A673 (cell line): ENCODE measurements around the gene MEP1A. TPM values are rescaled to one million over a fixed set of nuclear protein-coding genes. Genes with fewer than 3 reads are reported as not detected.
"Not testable (repeated sequence)": the region's sequence is repeated elsewhere in the genome, so short reads cannot be mapped to it uniquely, and the experiment has no call there.

Experiments
- BruUV-seq: library from RNA; stranded (reverse); fragments of 400-500 nt; replicated peaks from 2 replicates; lab custom pipeline; 2021; lab: Mats Ljungman, UMichigan
- CTCF ChIA-PET: fragments of 300-600 bp; sonication (Branson Sonifier 250); formaldehyde crosslinking; loops from one replicate; lab custom pipeline; 2022; ENCODE audit warnings: antibody characterized with exemption; lab: Charles Lee
- POLR2A ChIA-PET: fragments of 300-600 bp; sonication (Branson Sonifier 250); formaldehyde crosslinking; loops from one replicate; lab custom pipeline; 2022; ENCODE audit warnings: antibody characterized with exemption; ENCODE audit not compliant: low non-redundant PET; lab: Charles Lee
- DNase-seq: peaks from one replicate; pipeline ENCODE4 v3.0.0-alpha.2; 2015; ENCODE audit warnings: low spot score
- H3K27ac ChIP-seq: fragments of 200-600 bp; sonication (generic); 2 replicates; pipeline ENCODE4 v1.5.1; 2016; ENCODE audit warnings: mixed run types, low read depth, mild to moderate bottlenecking, mixed read lengths, antibody characterized with exemption, low read length; ENCODE audit not compliant: poor library complexity, severe bottlenecking
- H3K27me3 ChIP-seq: fragments of 200-600 bp; sonication (generic); replicated peaks from 2 replicates; pipeline ENCODE4 v1.6.1; 2017; ENCODE audit warnings: mixed run types, low read depth, mild to moderate bottlenecking, mixed read lengths, antibody characterized with exemption, low read length; ENCODE audit not compliant: insufficient read depth, poor library complexity
- H3K36me3 ChIP-seq: fragments of 200-600 bp; sonication (generic); 2 replicates; pipeline ENCODE4 v1.6.1; 2016; ENCODE audit warnings: mixed run types, mild to moderate bottlenecking, mixed read lengths, antibody characterized with exemption, low read length; ENCODE audit not compliant: insufficient read depth, poor library complexity, severe bottlenecking
- H3K4me1 ChIP-seq: fragments of 200-600 bp; sonication (generic); 2 replicates; pipeline ENCODE4 v1.6.1; 2017; ENCODE audit warnings: mixed run types, mild to moderate bottlenecking, mixed read lengths, antibody characterized with exemption, low read length; ENCODE audit not compliant: insufficient read depth, poor library complexity, severe bottlenecking
- H3K4me3 ChIP-seq: fragments of 200-600 bp; sonication (generic); 2 replicates; pipeline ENCODE4 v1.5.1; 2016; ENCODE audit warnings: low read depth, mixed run types, mild to moderate bottlenecking, mixed read lengths, low read length; ENCODE audit not compliant: poor library complexity, severe bottlenecking
- H3K9me3 ChIP-seq: fragments of 200-600 bp; sonication (generic); 2 replicates; pipeline ENCODE4 v1.6.1; 2016; ENCODE audit warnings: mixed run types, low read depth, mild to moderate bottlenecking, mixed read lengths, antibody characterized with exemption, low read length; ENCODE audit not compliant: poor library complexity, severe bottlenecking
- EZH2 ChIP-seq: fragments of 200-600 bp; sonication (generic); IDR thresholded peaks from 2 replicates; pipeline ENCODE4 v1.6.1; 2017; ENCODE audit warnings: borderline replicate concordance, low read depth, mild to moderate bottlenecking, mixed read lengths, antibody characterized with exemption, low read length; ENCODE audit not compliant: poor library complexity, severe bottlenecking
- intact Hi-C: fragments of 100-400 bp; cut with micrococcal nuclease; formaldehyde crosslinking; loops from one replicate; pipeline ENCODE4 v1.10.0; 2022; ENCODE audit not compliant: unreplicated experiment
- total RNA-seq: library from RNA; stranded (reverse); gene quantifications from 2 replicates; pipeline ENCODE4 v1.2.3, GENCODE V29; 2021
- TF ChIP-seq, protein P1 (sequence below): fragments of 300-800, 200-600 bp; sonication (generic); conservative IDR thresholded peaks from 2 replicates; pipeline ENCODE4 v1.5.1; 2017; ENCODE audit warnings: low read depth, mild to moderate bottlenecking, antibody characterized with exemption, low read length, moderate library complexity, mixed read lengths

The MEP1A gene
- total RNA-seq, 1 experiment from 2014 or later: not detected

DNA sequence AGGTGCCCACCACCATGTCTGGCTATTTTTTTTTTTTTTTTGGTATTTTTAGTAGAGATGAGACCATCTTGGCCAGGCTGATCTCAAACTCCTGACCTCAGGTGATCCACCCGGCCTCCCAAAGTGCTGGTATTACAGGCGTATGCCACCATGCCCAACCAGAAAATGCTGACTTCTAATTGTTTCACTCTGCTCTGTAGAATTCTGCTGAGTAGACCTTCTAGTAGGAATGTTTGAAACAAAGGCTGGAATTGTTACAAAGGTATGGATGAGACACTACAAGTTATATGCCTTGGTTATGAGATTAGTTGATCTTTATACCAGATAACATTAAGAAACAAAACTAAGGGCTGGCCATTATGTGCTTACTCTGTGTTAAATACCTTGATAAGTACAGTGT lies 44.8 kb downstream of the MEP1A start:
- Histone ChIP-seq H3K36me3 (no peaks in the 10 kb centered on the region), H3K4me3 (no peak overlapping the region), H3K4me1 (no peaks in the 10 kb centered on the region), H3K27ac (no peak overlapping the region), H3K9me3 (no peaks in the 10 kb centered on the region), H3K27me3 (no peaks in the 10 kb centered on the region)
- no peak for DNase-seq
- ChIA-PET POLR2A (no interaction called here), CTCF (no interaction called here)
- TF ChIP-seq EZH2: no peak
- TF ChIP-seq, protein P1, sequence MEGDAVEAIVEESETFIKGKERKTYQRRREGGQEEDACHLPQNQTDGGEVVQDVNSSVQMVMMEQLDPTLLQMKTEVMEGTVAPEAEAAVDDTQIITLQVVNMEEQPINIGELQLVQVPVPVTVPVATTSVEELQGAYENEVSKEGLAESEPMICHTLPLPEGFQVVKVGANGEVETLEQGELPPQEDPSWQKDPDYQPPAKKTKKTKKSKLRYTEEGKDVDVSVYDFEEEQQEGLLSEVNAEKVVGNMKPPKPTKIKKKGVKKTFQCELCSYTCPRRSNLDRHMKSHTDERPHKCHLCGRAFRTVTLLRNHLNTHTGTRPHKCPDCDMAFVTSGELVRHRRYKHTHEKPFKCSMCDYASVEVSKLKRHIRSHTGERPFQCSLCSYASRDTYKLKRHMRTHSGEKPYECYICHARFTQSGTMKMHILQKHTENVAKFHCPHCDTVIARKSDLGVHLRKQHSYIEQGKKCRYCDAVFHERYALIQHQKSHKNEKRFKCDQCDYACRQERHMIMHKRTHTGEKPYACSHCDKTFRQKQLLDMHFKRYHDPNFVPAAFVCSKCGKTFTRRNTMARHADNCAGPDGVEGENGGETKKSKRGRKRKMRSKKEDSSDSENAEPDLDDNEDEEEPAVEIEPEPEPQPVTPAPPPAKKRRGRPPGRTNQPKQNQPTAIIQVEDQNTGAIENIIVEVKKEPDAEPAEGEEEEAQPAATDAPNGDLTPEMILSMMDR: no peak
- BruUV-seq: no TSS peak
- intact Hi-C loops: no loop called here

DNA sequence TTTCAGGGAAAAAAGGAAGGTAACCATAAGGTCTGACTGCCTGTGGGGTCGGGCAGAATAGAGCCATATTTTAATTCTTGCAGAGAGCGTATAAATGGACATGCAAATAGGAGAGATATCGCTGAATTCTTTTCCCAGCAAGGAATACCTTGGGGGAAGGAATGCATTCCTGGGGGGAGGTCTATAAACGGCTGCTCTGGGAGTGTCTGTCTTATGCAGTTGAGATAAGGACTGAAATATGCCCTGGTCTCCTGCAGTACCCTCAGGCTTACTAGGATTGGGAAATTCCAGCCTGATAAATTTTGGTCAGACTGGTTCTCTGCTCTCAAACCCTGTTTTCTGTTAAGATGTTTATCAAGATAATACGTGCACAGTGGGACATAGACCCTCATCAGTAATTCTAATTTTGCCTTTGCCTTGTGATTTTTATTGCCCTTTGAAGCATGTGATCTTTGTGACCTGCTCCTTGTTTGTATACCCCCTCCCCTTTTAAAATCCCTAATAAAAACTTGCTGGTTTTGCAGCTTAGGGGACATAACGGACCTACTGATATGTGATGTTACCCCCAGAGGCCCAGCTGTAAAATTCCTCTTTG lies 49.2 kb downstream of the MEP1A start:
- H3K4me3 ChIP-seq, BruUV-seq, H3K36me3 ChIP-seq, POLR2A ChIA-PET, H3K9me3 ChIP-seq, H3K27me3 ChIP-seq, H3K4me1 ChIP-seq, H3K27ac ChIP-seq, intact Hi-C loops, CTCF ChIA-PET, DNase-seq: not testable (repeated sequence)

DNA sequence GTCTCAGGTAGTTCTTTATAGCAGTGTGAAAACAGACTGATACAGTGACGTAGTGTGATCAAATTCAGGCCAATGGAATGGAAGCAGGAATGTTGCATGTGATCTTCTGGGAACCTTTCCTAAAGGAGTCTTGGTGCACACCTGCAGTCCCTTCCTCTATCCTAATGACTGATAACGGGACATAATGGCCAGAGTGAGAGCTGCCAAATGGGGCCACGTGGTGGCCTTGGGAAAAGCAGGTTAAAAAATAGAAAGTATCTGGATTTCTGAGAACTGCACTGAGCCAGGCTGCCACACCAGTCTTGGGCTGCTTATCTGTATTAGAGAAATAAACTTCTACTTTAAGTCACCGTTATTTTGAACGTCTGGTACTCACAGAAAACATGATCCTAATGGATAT lies 51.9 kb downstream of the MEP1A start:
- no peaks in the 10 kb centered on the region for H3K36me3 ChIP-seq
- H3K4me3 ChIP-seq: no peak overlapping the region
- no peak for DNase-seq
- no peak for TF ChIP-seq EZH2
- TF ChIP-seq, protein P1: no peak
- no TSS peak for BruUV-seq
- no peaks in the 10 kb centered on the region for H3K4me1 ChIP-seq
- H3K9me3 ChIP-seq: no peaks in the 10 kb centered on the region
- CTCF ChIA-PET: no interaction called here
- H3K27me3 ChIP-seq: no peaks in the 10 kb centered on the region
- POLR2A ChIA-PET: no interaction called here
- intact Hi-C loops: loop anchor here (5.0 kb wide), 1 partner anchor 467 kb away; no protein-coding TSS in a partner anchor
- no peak overlapping the region for H3K27ac ChIP-seq
